MM.1S (cell line): ENCODE measurements around the gene ZCCHC24.

Experiments
- EZH2phosphoT487 ChIP-seq: fragments of 300-600 bp; sonication (generic); IDR thresholded peaks from 2 replicates; pipeline ENCODE4 v1.6.1; 2018; ENCODE audit warnings: antibody characterized with exemption, low read length
- TF ChIP-seq, protein P1 (sequence below): fragments of 300-600 bp; sonication (generic); IDR thresholded peaks from 2 replicates; pipeline ENCODE4 v1.5.1; 2016; ENCODE audit warnings: antibody characterized with exemption, low read length, mixed read lengths

DNA sequence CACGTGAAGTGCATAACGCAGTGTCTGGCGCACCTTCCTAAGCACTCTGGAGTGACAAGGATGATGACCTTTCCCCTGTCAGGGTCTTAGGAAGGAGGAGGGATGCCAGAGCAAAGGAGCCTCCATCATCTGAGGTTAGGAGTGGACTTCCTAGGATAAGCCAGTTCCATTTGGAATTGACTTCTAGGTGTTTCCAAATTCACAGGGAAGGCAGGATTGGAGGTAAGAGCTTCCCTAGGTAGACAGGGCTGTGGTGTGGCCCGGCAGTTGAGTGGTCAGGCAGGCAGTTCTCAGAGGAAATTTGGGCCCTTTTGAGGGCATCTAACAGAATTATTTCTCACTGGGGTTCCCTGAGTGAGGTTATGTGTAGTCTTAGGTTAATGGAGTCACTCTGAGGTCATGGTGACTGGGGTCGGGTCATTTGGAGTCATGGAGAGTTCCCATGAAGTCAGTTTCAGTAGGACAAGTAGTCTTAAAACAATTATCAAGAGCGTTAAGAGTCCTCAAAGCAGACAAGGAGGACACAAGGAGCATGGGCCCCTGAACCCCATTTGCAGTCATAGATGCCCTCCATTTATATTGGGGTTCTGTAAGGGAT lies 89.9 kb downstream of the ZCCHC24 start:
- TF ChIP-seq, protein P1, sequence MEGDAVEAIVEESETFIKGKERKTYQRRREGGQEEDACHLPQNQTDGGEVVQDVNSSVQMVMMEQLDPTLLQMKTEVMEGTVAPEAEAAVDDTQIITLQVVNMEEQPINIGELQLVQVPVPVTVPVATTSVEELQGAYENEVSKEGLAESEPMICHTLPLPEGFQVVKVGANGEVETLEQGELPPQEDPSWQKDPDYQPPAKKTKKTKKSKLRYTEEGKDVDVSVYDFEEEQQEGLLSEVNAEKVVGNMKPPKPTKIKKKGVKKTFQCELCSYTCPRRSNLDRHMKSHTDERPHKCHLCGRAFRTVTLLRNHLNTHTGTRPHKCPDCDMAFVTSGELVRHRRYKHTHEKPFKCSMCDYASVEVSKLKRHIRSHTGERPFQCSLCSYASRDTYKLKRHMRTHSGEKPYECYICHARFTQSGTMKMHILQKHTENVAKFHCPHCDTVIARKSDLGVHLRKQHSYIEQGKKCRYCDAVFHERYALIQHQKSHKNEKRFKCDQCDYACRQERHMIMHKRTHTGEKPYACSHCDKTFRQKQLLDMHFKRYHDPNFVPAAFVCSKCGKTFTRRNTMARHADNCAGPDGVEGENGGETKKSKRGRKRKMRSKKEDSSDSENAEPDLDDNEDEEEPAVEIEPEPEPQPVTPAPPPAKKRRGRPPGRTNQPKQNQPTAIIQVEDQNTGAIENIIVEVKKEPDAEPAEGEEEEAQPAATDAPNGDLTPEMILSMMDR: no peak
- no peak for TF ChIP-seq EZH2phosphoT487
